GM12873 (cell line): ENCODE data around the gene GNPTG.

Experiments used
- TF ChIP-seq, protein P1 (sequence below): IDR thresholded peaks from 2 replicates; pipeline ENCODE4 v1.5.1; 2012; ENCODE audit warnings: low read depth, mild to moderate bottlenecking, moderate library complexity, low read length, control low read depth; ENCODE audit not compliant: insufficient read depth; ENCODE audit errors: missing control alignments

The GNPTG gene

DNA sequence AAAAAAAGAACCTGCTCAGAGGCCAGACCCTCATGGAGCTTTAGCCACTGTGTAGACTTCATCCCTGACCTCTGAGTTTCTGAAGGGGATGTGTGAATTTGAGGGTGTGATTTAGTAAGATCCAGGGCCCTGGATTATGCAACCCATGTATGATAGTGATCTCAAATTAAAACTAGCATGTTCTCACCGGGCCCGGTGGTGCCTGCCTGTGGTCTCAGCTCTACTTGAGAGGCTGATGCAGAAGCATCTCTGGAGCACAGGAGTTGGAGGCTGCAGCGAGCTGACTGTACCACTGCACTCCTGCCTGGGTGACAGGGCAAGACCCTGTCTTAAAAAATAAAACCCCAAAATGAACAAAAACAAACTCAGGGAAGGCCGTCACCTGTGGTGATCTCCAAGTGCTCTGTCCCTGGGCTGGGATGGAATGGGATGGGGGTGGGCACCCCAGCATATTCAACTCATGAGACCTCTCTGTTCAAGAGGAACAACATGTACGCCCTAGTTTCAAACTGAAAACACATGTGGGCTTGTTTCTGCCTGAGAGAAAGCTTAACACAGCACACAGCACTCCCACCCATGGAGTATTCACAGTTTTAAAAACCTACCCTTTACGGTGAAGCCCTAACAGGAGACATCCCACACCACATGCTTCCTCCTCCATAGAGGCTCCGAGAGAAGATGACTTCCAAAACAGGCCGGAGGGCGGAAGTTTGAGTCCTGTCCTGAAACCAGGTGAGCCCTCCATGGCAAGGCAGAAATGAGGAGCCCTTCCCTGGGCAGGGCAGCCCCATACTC is 30.1 kb downstream of the GNPTG start:
- TF ChIP-seq, protein P1, sequence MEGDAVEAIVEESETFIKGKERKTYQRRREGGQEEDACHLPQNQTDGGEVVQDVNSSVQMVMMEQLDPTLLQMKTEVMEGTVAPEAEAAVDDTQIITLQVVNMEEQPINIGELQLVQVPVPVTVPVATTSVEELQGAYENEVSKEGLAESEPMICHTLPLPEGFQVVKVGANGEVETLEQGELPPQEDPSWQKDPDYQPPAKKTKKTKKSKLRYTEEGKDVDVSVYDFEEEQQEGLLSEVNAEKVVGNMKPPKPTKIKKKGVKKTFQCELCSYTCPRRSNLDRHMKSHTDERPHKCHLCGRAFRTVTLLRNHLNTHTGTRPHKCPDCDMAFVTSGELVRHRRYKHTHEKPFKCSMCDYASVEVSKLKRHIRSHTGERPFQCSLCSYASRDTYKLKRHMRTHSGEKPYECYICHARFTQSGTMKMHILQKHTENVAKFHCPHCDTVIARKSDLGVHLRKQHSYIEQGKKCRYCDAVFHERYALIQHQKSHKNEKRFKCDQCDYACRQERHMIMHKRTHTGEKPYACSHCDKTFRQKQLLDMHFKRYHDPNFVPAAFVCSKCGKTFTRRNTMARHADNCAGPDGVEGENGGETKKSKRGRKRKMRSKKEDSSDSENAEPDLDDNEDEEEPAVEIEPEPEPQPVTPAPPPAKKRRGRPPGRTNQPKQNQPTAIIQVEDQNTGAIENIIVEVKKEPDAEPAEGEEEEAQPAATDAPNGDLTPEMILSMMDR: no peak

DNA sequence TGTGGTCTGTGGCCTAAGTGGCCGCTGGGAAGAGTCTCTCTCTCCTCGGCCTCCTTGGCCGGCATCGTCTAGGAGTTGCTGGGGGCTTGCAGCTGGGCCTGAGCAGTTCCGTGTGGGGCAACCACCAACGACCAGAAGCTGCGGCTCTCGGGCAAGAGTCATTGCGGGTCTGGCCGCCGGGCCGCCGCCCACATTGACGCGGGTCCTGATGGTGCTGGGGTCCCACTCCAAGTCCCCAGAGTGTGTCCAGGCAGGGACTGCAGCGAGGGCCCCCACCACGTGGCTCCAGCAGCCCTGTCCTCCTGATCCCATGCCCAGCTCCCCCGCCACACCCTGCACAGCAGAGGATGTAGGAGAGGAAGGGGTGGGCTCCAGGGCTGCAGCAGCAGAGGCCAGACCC is 31.8 kb downstream of the GNPTG start:
- TF ChIP-seq, protein P1: no peak

DNA sequence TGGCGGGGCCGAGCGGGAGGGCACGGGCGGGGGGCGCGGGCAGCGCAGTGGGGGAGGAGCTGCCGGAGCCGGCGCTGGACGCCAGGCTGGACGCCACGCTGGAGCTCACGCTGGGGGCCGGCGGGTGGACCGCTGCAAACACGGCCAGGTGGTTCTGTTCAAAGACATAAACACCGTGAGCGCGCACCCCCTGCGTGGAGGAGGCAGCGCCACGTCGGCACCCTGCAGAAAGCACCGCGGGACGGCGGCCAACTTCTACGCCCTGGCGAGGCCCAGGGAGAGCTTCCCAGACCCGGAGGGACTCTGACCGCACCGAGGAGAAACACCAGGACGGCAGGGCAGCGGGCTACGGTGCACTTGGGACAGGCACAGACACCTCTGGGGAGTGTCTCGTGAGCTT is 33.5 kb downstream of the GNPTG start:
- TF ChIP-seq, protein P1: no peak

DNA sequence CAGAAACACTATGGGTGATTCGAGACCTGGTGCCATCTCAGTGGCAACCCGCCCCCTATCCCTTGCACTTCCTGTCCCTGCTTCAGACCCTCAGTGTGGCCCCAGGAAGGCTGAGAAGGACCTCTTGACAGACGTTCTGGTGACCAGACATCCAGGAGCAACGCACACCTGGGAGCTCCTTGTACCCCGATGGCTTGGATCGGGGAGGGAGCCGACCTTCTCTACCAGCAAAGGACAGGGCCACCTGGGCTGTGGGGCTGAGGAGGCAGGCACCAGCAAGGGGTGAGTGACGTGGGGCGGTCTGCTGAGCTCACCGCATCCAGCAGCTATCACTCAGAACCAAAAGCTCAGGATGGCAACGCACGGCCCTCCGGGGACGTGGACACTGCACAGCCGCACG is 35.6 kb downstream of the GNPTG start:
- TF ChIP-seq, protein P1: no peak

DNA sequence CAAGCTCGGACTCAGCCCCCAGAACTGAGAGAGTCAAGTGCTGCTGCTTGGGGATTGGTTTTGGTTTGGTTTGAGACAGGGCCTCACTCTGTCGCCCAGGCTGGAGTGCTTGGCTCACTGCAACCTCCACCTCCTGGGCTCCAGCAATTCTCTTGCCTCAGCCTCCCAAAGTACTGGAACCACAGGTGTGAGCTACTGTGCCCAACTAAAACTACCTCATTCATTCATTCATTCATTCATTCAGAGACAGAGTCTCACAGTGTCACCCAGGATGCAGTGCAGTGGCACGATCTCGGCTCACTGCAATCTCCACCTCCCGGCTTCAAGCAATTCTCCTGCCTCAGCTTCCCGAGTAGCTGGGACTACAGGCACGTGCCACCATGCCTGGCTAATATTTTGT is 38.0 kb downstream of the GNPTG start:
- TF ChIP-seq, protein P1: no peak

DNA sequence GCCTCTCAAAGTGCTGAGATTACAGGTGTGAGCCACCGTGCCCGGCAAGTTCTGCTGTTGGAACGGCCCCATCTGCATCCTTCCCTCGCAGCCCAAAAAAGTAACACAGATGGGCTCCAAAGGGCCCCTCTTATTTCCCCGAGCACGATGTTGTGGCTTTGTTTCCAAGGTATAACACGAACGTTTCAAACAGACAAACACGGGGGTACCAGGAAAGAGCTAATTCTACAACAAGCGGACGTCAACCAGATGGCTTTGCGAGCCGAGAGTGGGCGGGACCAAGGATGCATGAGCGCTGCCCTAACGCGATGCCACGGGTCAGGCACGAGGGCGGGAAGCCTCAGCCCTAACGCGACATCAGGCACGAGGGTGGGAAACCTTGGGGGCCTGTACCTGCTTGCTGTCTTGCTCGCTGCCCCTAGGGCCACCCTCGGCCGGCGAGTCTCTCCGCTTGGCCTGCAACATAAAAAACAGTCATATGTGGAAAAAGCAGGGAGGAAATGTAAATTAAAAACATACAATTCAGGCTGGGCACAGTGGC is 38.6 kb downstream of the GNPTG start:
- TF ChIP-seq, protein P1: no peak

DNA sequence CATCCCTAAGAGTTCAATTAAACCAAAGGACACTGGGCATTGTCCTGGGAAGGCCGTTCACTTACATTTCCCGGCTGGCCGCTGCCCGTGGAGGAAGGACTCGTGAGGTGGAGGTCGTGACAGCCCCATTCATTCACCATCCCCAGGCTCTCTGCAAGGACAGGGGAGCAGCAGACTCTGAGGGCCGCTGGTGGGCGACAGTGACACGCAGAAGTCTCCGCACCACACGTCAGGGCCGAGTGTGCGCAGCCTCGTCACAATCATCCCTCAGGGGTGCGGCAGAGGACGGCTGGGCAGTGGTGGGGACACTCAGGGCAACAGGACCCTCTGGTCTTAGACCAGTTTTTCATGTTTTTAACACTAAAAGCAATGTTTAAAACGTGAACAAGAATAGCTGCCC is 41.1 kb downstream of the GNPTG start:
- TF ChIP-seq, protein P1: no peak
